Keratinocyte (primary cell): ENCODE results near the gene PEMT. TPM values are rescaled to one million over a fixed set of nuclear protein-coding genes. Genes with fewer than 3 reads are reported as not detected.

Experiments used
- DNase-seq: peaks from one replicate; pipeline ENCODE4 v3.0.0-alpha.2; 2011; ENCODE audit warnings: low read depth, missing footprints, low spot score
- FAIRE-seq: peaks from 2 replicates; lab custom pipeline; 2011; peaks lifted over from hg19 to GRCh38; lab: Jason Lieb, UNC
- H2AFZ ChIP-seq: 2 replicates; pipeline ENCODE4 v1.6.0; 2012; ENCODE audit warnings: low read length, control low read depth, inconsistent platforms; ENCODE audit not compliant: control insufficient read depth
- H3K27ac ChIP-seq: 2 replicates; pipeline ENCODE4 v1.5.1; 2011; ENCODE audit warnings: low read length; ENCODE audit not compliant: control insufficient read depth, insufficient read depth
- H3K27me3 ChIP-seq: 3 replicates; pipeline ENCODE4 v1.6.0; 2011; ENCODE audit warnings: low read length; ENCODE audit not compliant: control insufficient read depth, insufficient read depth; ENCODE audit errors: extremely low read depth
- H3K36me3 ChIP-seq, 2 experiments: 2 replicates in 1 of 2; 3 replicates in 1 of 2; pipeline ENCODE4 v1.5.1; 2011; ENCODE audit warnings: low read length in 2 of 2, mild to moderate bottlenecking in 1 of 2; ENCODE audit not compliant: control insufficient read depth in 2 of 2, insufficient read depth in 2 of 2; ENCODE audit errors: extremely low read depth in 1 of 2
- H3K4me1 ChIP-seq: 3 replicates; pipeline ENCODE4 v1.5.1; 2011; ENCODE audit warnings: low read length; ENCODE audit not compliant: control insufficient read depth, insufficient read depth; ENCODE audit errors: extremely low read depth
- H3K4me2 ChIP-seq: 3 replicates; pipeline ENCODE4 v1.6.0; 2011; ENCODE audit warnings: low read depth, low read length; ENCODE audit not compliant: control insufficient read depth, insufficient read depth; ENCODE audit errors: extremely low read depth
- H3K4me3 ChIP-seq, 3 experiments: fragments of 200-600 bp in 1 of 3; sonication (generic) in 1 of 3; 2 replicates in 2 of 3; 3 replicates in 1 of 3; pipeline ENCODE4 v1.5.1; 2011 to 2016; ENCODE audit warnings: low read length in 3 of 3, mild to moderate bottlenecking in 3 of 3, control low read depth in 2 of 3, inconsistent platforms in 1 of 3, low read depth in 1 of 3, mixed read lengths in 1 of 3, mixed run types in 1 of 3, moderate library complexity in 1 of 3; ENCODE audit not compliant: control insufficient read depth in 2 of 3, insufficient read depth in 2 of 3; ENCODE audit errors: extremely low read depth in 1 of 3
- H3K79me2 ChIP-seq: 2 replicates; pipeline ENCODE4 v1.6.0; 2012; ENCODE audit warnings: low read length; ENCODE audit not compliant: control insufficient read depth, insufficient read depth
- H3K9ac ChIP-seq: 3 replicates; pipeline ENCODE4 v1.6.0; 2011; ENCODE audit warnings: low read length; ENCODE audit not compliant: control insufficient read depth, insufficient read depth; ENCODE audit errors: extremely low read depth
- H3K9me1 ChIP-seq: 3 replicates; pipeline ENCODE4 v1.6.0; 2011; ENCODE audit warnings: low read length; ENCODE audit not compliant: control insufficient read depth, insufficient read depth; ENCODE audit errors: extremely low read depth
- H3K9me3 ChIP-seq: 2 replicates; pipeline ENCODE4 v1.5.1; 2012; ENCODE audit warnings: low read depth, low read length; ENCODE audit not compliant: control insufficient read depth
- H4K20me1 ChIP-seq: 3 replicates; pipeline ENCODE4 v1.6.0; 2011; ENCODE audit warnings: low read length; ENCODE audit not compliant: control insufficient read depth, insufficient read depth; ENCODE audit errors: extremely low read depth
- EZH2 ChIP-seq: IDR thresholded peaks from one replicate; pipeline ENCODE4 v1.6.1; 2012; ENCODE audit warnings: inconsistent platforms, mild to moderate bottlenecking, low read length, moderate library complexity
- dilution Hi-C: fragments of 300-500 bp; cut with MboI; formaldehyde crosslinking; loops from one replicate; pipeline ENCODE4 v1.7.0; 2020; ENCODE audit warnings: low sequenced_read_pairs; ENCODE audit not compliant: extremely low pct_ligation_motif_present
- polyA plus RNA-seq, 5 experiments: library from polyadenylated mRNA; depleted of rRNA in 3 of 5; stranded (reverse) in 3 of 5; stranded (forward) in 1 of 5; unstranded in 1 of 5; fragments of >200 nt; gene quantifications; 1 replicate in 1 of 5; 2 replicates in 3 of 5; 3 replicates in 1 of 5; pipeline versions ENCODE4 v1.2.1 to v1.2.3, GENCODE V29; 2011 to 2012; ENCODE audit warnings: missing spikeins in 2 of 5, low read depth in 1 of 5, low replicate concordance in 1 of 5
- TF ChIP-seq, protein P1 (sequence below), 3 experiments: IDR thresholded peaks in 1 of 3; conservative IDR thresholded peaks in 1 of 3; optimal IDR thresholded peaks in 1 of 3; 2 replicates in 2 of 3; 3 replicates in 1 of 3; pipeline versions ENCODE3 to v1.5.1; 2011; ENCODE audit warnings: low read length in 3 of 3, mild to moderate bottlenecking in 3 of 3, moderate library complexity in 2 of 3, control low read depth in 1 of 3, inconsistent platforms in 1 of 3; ENCODE audit not compliant: insufficient read depth in 2 of 3; ENCODE audit errors: extremely low read depth in 1 of 3

The PEMT gene
- polyA plus RNA-seq, 1 donor (not counting 4 experiments of a cell fraction or from before 2014, with no cell fraction given) = 17.7 TPM

DNA sequence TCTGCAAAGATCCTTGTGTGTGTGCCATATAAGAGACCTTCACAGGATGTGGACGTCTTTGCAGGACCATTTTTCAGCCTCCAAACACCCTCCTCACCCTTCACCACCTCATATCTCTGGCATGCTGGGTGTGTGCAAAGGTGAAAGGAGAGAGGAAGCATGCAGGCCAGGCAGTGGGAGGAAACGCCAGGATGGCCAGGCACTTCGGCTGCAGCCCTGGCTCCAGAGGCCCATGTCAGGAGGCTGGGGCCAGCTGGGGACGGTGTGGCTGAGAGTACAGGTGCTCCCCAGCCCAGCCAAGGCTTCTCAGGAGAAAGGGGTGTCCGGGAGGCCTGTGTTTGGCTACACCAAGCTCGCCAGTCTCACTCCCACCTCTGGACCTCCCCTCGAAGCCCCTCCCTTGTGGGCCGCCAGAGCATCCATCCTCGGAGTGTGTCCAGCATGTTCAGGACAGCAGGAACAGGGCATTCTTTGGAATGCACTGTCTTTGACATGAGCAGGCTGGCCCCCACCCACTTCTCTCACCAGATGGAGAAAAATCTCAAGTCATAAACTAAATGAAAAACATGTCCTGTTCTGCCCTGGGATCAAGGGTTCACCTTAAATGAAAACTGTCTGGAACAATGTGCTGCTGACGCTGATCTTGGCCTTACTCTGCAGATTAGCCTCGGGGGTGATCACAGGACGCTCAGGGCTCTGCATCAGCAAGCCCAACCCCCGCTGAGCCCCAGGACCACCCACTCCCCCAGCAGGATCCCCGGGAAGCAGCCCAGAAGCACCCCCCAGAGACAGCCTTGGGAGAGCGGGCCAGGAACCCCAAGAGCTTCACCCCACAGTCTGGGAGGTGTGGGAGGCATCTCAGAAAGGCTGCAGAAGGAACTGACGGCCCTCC lies 15.9 kb downstream of the PEMT start:
- dilution Hi-C loops = no loop called here
- no peak overlapping the region for H3K4me3 ChIP-seq
- no peaks in the 10 kb centered on the region for H4K20me1 ChIP-seq
- no peak overlapping the region for H2AFZ ChIP-seq
- no peak overlapping the region for H3K9ac ChIP-seq
- no peak for FAIRE-seq
- no peak for DNase-seq
- no peaks in the 10 kb centered on the region for H3K79me2 ChIP-seq
- H3K27ac ChIP-seq = no peak overlapping the region
- peaks cover 0 to 9% of the 10 kb centered on the region in 2 experiments for H3K36me3 ChIP-seq
- no peaks in the 10 kb centered on the region for H3K9me1 ChIP-seq
- peaks cover 8% of the 10 kb centered on the region for H3K4me1 ChIP-seq
- no peaks in the 10 kb centered on the region for H3K27me3 ChIP-seq
- H3K4me2 ChIP-seq = no peak overlapping the region
- no peak for TF ChIP-seq EZH2
- TF ChIP-seq, protein P1, sequence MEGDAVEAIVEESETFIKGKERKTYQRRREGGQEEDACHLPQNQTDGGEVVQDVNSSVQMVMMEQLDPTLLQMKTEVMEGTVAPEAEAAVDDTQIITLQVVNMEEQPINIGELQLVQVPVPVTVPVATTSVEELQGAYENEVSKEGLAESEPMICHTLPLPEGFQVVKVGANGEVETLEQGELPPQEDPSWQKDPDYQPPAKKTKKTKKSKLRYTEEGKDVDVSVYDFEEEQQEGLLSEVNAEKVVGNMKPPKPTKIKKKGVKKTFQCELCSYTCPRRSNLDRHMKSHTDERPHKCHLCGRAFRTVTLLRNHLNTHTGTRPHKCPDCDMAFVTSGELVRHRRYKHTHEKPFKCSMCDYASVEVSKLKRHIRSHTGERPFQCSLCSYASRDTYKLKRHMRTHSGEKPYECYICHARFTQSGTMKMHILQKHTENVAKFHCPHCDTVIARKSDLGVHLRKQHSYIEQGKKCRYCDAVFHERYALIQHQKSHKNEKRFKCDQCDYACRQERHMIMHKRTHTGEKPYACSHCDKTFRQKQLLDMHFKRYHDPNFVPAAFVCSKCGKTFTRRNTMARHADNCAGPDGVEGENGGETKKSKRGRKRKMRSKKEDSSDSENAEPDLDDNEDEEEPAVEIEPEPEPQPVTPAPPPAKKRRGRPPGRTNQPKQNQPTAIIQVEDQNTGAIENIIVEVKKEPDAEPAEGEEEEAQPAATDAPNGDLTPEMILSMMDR (optimal IDR thresholded peaks at IDR 0.05 in 1 of 3, IDR thresholded peaks at IDR 0.05 in 1 of 3, conservative IDR thresholded peaks at IDR 0.05 in 1 of 3; ENCODE audit: extremely low read depth in 1 of 3, insufficient read depth in 2 of 3, low read length in 3 of 3) = no peak
- H3K9me3 ChIP-seq = no peaks in the 10 kb centered on the region

DNA sequence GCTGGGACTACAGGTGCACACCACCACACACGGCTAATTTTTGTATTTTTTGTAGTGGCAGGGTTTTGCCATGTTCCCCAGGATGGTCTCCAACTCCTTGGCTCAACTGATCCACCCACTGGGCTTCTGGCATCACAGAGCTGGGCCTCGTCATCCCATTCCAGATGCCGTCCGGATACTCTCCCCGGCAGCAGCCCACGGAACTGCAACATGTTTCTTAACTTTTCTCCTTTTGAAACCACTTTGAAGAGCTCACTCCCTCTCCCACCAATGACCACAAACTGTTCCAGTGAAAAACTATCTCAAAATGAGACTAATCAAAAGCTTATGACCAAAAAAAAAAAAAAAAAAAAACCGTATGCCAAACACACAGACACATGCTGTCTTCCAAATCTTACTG lies 17.6 kb downstream of the PEMT start:
- Histone ChIP-seq H3K9me3 (no peaks in the 10 kb centered on the region), H3K4me3 (no peak overlapping the region), H3K27ac (no peak overlapping the region), H4K20me1 (peaks cover 7% of the 10 kb centered on the region), H3K79me2 (no peaks in the 10 kb centered on the region), H3K9me1 (no peaks in the 10 kb centered on the region), H3K9ac (no peak overlapping the region), H3K4me1 (peaks cover 8% of the 10 kb centered on the region), H3K4me2 (no peak overlapping the region), H3K36me3 (peaks cover 0 to 9% of the 10 kb centered on the region in 2 experiments), H3K27me3 (no peaks in the 10 kb centered on the region), H2AFZ (no peak overlapping the region)
- DNase-seq (no peak), FAIRE-seq (no peak)
- dilution Hi-C loops = no loop called here
- no peak for TF ChIP-seq EZH2
- TF ChIP-seq, protein P1 (optimal IDR thresholded peaks at IDR 0.05 in 1 of 3, IDR thresholded peaks at IDR 0.05 in 1 of 3, conservative IDR thresholded peaks at IDR 0.05 in 1 of 3; ENCODE audit: extremely low read depth in 1 of 3, insufficient read depth in 2 of 3, low read length in 3 of 3) = no peak
